ENCODE measurements around the gene ARHGDIB. TPM values are rescaled to one million over a fixed set of nuclear protein-coding genes. Genes with fewer than 3 reads are reported as not detected.
A peak's percentile ranks its signal among the peaks of the same experiment; 100 is the strongest.

ARHGDIB gene
- total RNA-seq, 1 donor from 2014 or later, result 680 TPM

GRCh38 chr12:14986449-14986848, 25.0 kb upstream of the ARHGDIB start:
- H3K4me3 Mint-ChIP-seq, result no peak overlapping the region
- no peak for DNase-seq
- no peak overlapping the region for H3K27ac Mint-ChIP-seq
- no peak for ATAC-seq (ENCODE audit: low read depth)
- ChIA-PET POLR2A (interaction anchor here (1.0 kb wide), 1 partner anchor 33 kb away, joined by 3 read pairs; no protein-coding TSS in a partner anchor), CTCF (no interaction called here)
- TF ChIP-seq CTCF (IDR thresholded peaks at IDR 0.05), result no peak
- intact Hi-C loops (cut with micrococcal nuclease), result no loop called here
- H3K27me3 Mint-ChIP-seq, result no peaks in the 10 kb centered on the region
- H3K4me1 Mint-ChIP-seq, result peaks cover 60% of the 10 kb centered on the region
- no peaks in the 10 kb centered on the region for H3K36me3 Mint-ChIP-seq (ENCODE audit: low read depth)
- peaks cover 12% of the 10 kb centered on the region for H3K9me3 Mint-ChIP-seq

GRCh38 chr12:14984766-14985285, 23.4 kb upstream of the ARHGDIB start:
- Mint-ChIP-seq H3K4me1 (peaks cover 58% of the 10 kb centered on the region), H3K4me3 (no peak overlapping the region), H3K9me3 (peaks cover 6% of the 10 kb centered on the region), H3K36me3 (ENCODE audit: low read depth) (no peaks in the 10 kb centered on the region), H3K27me3 (no peaks in the 10 kb centered on the region), H3K27ac (no peak overlapping the region)
- ChIA-PET POLR2A (interaction anchor here (1.0 to 1.5 kb wide), 2 partner anchors 21 to 126 kb away, joined by 3 to 4 read pairs; no protein-coding TSS in a partner anchor), CTCF (interaction anchor here (0.6 to 3.3 kb wide), 3 partner anchors 10 to 139 kb away, joined by 3 to 13 read pairs (median 4); no protein-coding TSS in a partner anchor)
- ATAC-seq (ENCODE audit: low read depth), result no peak
- TF ChIP-seq CTCF (IDR thresholded peaks at IDR 0.05), result no peak
- intact Hi-C loops (cut with micrococcal nuclease), result no loop called here
- DNase-seq, result no peak

GRCh38 chr12:14984036-14984435, 22.6 kb upstream of the ARHGDIB start:
- DNase-seq, result no peak
- intact Hi-C loops (cut with micrococcal nuclease), result no loop called here
- H3K27me3 Mint-ChIP-seq, result no peaks in the 10 kb centered on the region
- H3K4me3 Mint-ChIP-seq, result no peak overlapping the region
- no peak overlapping the region for H3K27ac Mint-ChIP-seq
- H3K9me3 Mint-ChIP-seq, result peaks cover 6% of the 10 kb centered on the region
- ATAC-seq (ENCODE audit: low read depth), result no peak
- POLR2A ChIA-PET, result interaction anchor here (0.6 to 1.5 kb wide), 2 partner anchors 21 to 25 kb away, joined by 3 to 4 read pairs; no protein-coding TSS in a partner anchor
- H3K4me1 Mint-ChIP-seq, result peaks cover 57% of the 10 kb centered on the region
- no peaks in the 10 kb centered on the region for H3K36me3 Mint-ChIP-seq (ENCODE audit: low read depth)
- no peak for TF ChIP-seq CTCF (IDR thresholded peaks at IDR 0.05)
- CTCF ChIA-PET, result interaction anchor here (3.3 kb wide), 1 partner anchor 11 kb away, joined by 13 read pairs; no protein-coding TSS in a partner anchor

GRCh38 chr12:14982991-14983390, 21.6 kb upstream of the ARHGDIB start:
- no peaks in the 10 kb centered on the region for H3K27me3 Mint-ChIP-seq
- peak; percentile 42 for ATAC-seq (ENCODE audit: low read depth)
- no peaks in the 10 kb centered on the region for H3K9me3 Mint-ChIP-seq
- no peaks in the 10 kb centered on the region for H3K36me3 Mint-ChIP-seq (ENCODE audit: low read depth)
- peaks cover 50% of the 10 kb centered on the region for H3K4me1 Mint-ChIP-seq
- CTCF ChIA-PET, result interaction anchor here (0.9 to 3.3 kb wide), 2 partner anchors 12 to 171 kb away, joined by 3 to 13 read pairs; no protein-coding TSS in a partner anchor
- intact Hi-C loops (cut with micrococcal nuclease), result no loop called here
- DNase-seq, result no peak
- peak overlapping the region; percentile 76 for H3K27ac Mint-ChIP-seq
- no peak overlapping the region for H3K4me3 Mint-ChIP-seq
- POLR2A ChIA-PET, result interaction anchor here (0.7 to 1.0 kb wide), 2 partner anchors 27 to 212 kb away, joined by 3 to 4 read pairs; a partner anchor contains a TSS
- no peak for TF ChIP-seq CTCF (IDR thresholded peaks at IDR 0.05)

GRCh38 chr12:14982562-14982961, 21.2 kb upstream of the ARHGDIB start:
- ChIA-PET POLR2A (interaction anchor here (0.7 to 1.0 kb wide), 2 partner anchors 23 to 212 kb away, joined by 3 to 4 read pairs; a partner anchor contains a TSS), CTCF (interaction anchor here (3.3 kb wide), 1 partner anchor 13 kb away, joined by 13 read pairs; no protein-coding TSS in a partner anchor)
- H3K4me1 Mint-ChIP-seq, result peaks cover 47% of the 10 kb centered on the region
- no peaks in the 10 kb centered on the region for H3K27me3 Mint-ChIP-seq
- TF ChIP-seq CTCF (IDR thresholded peaks at IDR 0.05), result no peak
- peak overlapping the region; percentile 76 for H3K27ac Mint-ChIP-seq
- intact Hi-C loops (cut with micrococcal nuclease), result no loop called here
- no peaks in the 10 kb centered on the region for H3K36me3 Mint-ChIP-seq (ENCODE audit: low read depth)
- ATAC-seq (ENCODE audit: low read depth), result no peak
- H3K4me3 Mint-ChIP-seq, result no peak overlapping the region
- no peaks in the 10 kb centered on the region for H3K9me3 Mint-ChIP-seq
- no peak for DNase-seq

Data from activated B cell treated with CpG ODN at 0.5 μM for 24 hours (primary cell).